Naive B cell (primary cell): ENCODE data around the gene ZNF322. TPM values are rescaled to one million over a fixed set of nuclear protein-coding genes. Genes with fewer than 3 reads are reported as not detected.

Experiments used
- ATAC-seq, 2 donors: fragments of 150-1000 bp; cut with Tn5 transposase; 2 replicates each; pipeline ENCODE4 v1.10.0; 2021; ENCODE audit warnings: low read depth in 2 of 2, mild to moderate bottlenecking in 2 of 2, moderate library complexity in 2 of 2
- DNase-seq: peaks from one replicate; pipeline ENCODE4 v3.0.0; 2022
- H3K27ac Mint-ChIP-seq, 6 donors: one replicate each; pipeline ENCODE4 v1.8.0; 2020 to 2022; ENCODE audit warnings: mild to moderate bottlenecking in 6 of 6, mixed read lengths in 6 of 6, moderate library complexity in 5 of 6, inconsistent platforms in 2 of 6
- H3K27me3 Mint-ChIP-seq, 3 donors: one replicate each; pipeline ENCODE4 v1.8.0; 2021 to 2022; ENCODE audit warnings: mixed read lengths in 3 of 3, mild to moderate bottlenecking in 1 of 3
- H3K36me3 Mint-ChIP-seq, 2 donors: one replicate each; pipeline ENCODE4 v1.8.0; 2020 to 2022; ENCODE audit warnings: mixed read lengths in 2 of 2, inconsistent platforms in 1 of 2, mild to moderate bottlenecking in 1 of 2
- H3K4me1 Mint-ChIP-seq, 3 donors: one replicate each; pipeline ENCODE4 v1.8.0; 2020 to 2022; ENCODE audit warnings: mixed read lengths in 3 of 3, inconsistent platforms in 1 of 3, mild to moderate bottlenecking in 1 of 3, moderate library complexity in 1 of 3
- H3K4me3 Mint-ChIP-seq, 8 donors: one replicate each; pipeline ENCODE4 v1.8.0; 2020 to 2022; ENCODE audit warnings: mild to moderate bottlenecking in 8 of 8, mixed read lengths in 8 of 8, moderate library complexity in 8 of 8, inconsistent platforms in 2 of 8
- H3K9me3 Mint-ChIP-seq, 7 donors: one replicate each; pipeline ENCODE4 v1.8.0; 2020 to 2022; ENCODE audit warnings: mixed read lengths in 7 of 7, mild to moderate bottlenecking in 5 of 7, inconsistent platforms in 2 of 7, moderate library complexity in 1 of 7
- polyA plus RNA-seq, 6 donors: library from polyadenylated mRNA; unstranded; fragments of 300-500 nt; fragmentation: Illumina TruSeq; gene quantifications; one replicate each; pipeline ENCODE4 v1.2.3, GENCODE V29; 2021; ENCODE audit warnings: low read depth in 6 of 6

ZNF322 gene
- polyA plus RNA-seq, 6 donors from 2014 or later: 8.0 to 10.9 (median 9.0) TPM

GRCh38 chr6:26594131-26594498, 65.4 kb downstream of the ZNF322 start:
- Mint-ChIP-seq H3K9me3 (no peaks in the 10 kb centered on the region), H3K27me3 (peaks cover 28 to 35% (median 29%) of the 10 kb centered on the region in 3 donors), H3K4me3 (peak overlapping the region in 1 of 8 donors; percentile 22), H3K4me1 (peaks cover 8 to 20% (median 12%) of the 10 kb centered on the region in 3 donors), H3K27ac (no peak overlapping the region), H3K36me3 (peaks cover 0 to under 1% of the 10 kb centered on the region in 2 donors)
- ATAC-seq: no peak
- DNase-seq: no peak

GRCh38 chr6:26593278-26594130, 66.0 kb downstream of the ZNF322 start:
- Mint-ChIP-seq H3K36me3 (no peaks in the 10 kb centered on the region), H3K9me3 (no peaks in the 10 kb centered on the region), H3K27ac (peak overlapping the region in 1 of 6 donors; percentile 57), H3K27me3 (peaks cover 29 to 35% (median 32%) of the 10 kb centered on the region in 3 donors), H3K4me3 (no peak overlapping the region), H3K4me1 (peaks cover 7 to 17% (median 10%) of the 10 kb centered on the region in 3 donors)
- no peak for ATAC-seq
- no peak for DNase-seq

- Mint-ChIP-seq H3K27me3 (peaks cover 32 to 35% (median 33%) of the 10 kb centered on the region in 3 donors), H3K36me3 (no peaks in the 10 kb centered on the region), H3K9me3 (no peaks in the 10 kb centered on the region), H3K27ac (peak overlapping the region in 1 of 6 donors; percentile 5), H3K4me1 (peaks cover 0 to 9% (median 4%) of the 10 kb centered on the region in 3 donors), H3K4me3 (no peak overlapping the region)
- ATAC-seq: no peak
- DNase-seq: no peak
Observed at GRCh38 chr6:26592649-26593048, 66.9 kb downstream of the ZNF322 start.

GRCh38 chr6:26588965-26589364, 70.6 kb downstream of the ZNF322 start:
- H3K36me3 Mint-ChIP-seq: no peaks in the 10 kb centered on the region
- no peak overlapping the region for H3K4me3 Mint-ChIP-seq

More at GRCh38 chr6:26588965-26589364, 70.6 kb downstream of the ZNF322 start:
- Mint-ChIP-seq H3K27ac (no peak overlapping the region), H3K27me3 (peaks cover 41 to 51% (median 49%) of the 10 kb centered on the region in 3 donors), H3K9me3 (no peaks in the 10 kb centered on the region), H3K4me1 (peaks cover 0 to 6% (median 0%) of the 10 kb centered on the region in 3 donors)
- ATAC-seq (no peak), DNase-seq (no peak)

Other genes starting within 250 kb of the ZNF322 start
- 10 to 100 TPM; 20.3 to 39.2 (median 27.3) TPM for gene BTN3A3, start 219.2 kb downstream of the ZNF322 start, polyA plus RNA-seq
- 10 to 100 TPM in 5 of 6 donors, 1 to 10 TPM in 1; 8.4 to 21.4 (median 13.0) TPM for gene BTN2A1, start 201.8 kb downstream of the ZNF322 start, polyA plus RNA-seq
- under 1 TPM in 2 of 6 donors, not detected in 4; 0.19 to 0.25 TPM for gene BTN1A1, start 159.4 kb downstream of the ZNF322 start, polyA plus RNA-seq
- gene HMGN4, start 121.4 kb downstream of the ZNF322 start, polyA plus RNA-seq: 100 to 1,000 TPM; 127 to 198 (median 172) TPM
- gene ABT1, start 62.8 kb downstream of the ZNF322 start, polyA plus RNA-seq: 10 to 100 TPM; 42.7 to 74.2 (median 49.0) TPM